ENCODE results near the gene KCNQ1OT1.

KCNQ1OT1 gene

GRCh38 chr11:2713661-2714462 is 14.1 kb upstream of the KCNQ1OT1 start:
- no peak for TF ChIP-seq CTCF (conservative IDR thresholded peaks at IDR 0.05; ENCODE audit: low read depth, low read length)
- H3K4me3 ChIP-seq (ENCODE audit: low read depth, low read length), result no peak overlapping the region
- DNase-seq (ENCODE audit: low read depth), result no peak

DNA sequence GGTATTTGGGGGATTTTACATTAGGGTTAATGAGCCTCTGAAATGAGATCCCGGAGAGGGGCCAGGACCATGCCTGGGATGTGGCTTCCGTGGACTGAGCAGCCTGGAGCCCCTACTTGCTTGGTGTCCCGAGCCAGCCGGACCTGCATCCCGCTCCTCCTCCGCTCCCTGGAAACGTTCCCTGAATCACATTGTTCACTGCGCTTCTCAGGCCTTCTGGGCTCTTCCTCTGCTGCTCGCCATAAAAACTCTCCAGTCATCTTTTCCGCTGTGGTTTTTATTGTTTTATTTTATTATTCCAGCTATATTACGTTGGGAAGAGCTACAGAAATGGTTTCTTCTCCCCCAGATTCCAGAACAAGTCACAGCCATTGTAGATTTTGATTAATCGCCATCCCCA is 13.3 kb upstream of the KCNQ1OT1 start:
- DNase-seq (ENCODE audit: low read depth), result no peak
- no peak for TF ChIP-seq CTCF (conservative IDR thresholded peaks at IDR 0.05; ENCODE audit: low read depth, low read length)
- no peak overlapping the region for H3K4me3 ChIP-seq (ENCODE audit: low read depth, low read length)

DNA sequence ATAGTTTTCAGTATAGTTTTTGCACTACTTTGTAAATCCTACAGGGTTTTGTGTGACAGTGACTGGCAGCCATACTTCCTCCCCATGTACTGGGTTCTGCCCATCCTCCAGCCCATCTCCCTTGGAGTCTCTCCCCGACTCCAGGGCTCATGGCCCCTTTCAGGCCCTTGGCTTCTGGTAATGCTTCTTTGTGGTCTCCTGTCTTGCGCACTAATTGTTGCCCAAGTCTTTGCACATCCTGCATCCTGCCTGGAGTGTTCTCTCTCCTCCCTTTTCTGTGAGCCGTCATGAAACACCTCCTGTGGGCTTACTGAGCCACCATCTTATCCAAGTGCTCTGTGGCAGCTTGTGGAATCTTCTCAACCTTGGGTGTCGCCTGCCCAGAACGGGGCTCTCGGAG is 11.4 kb upstream of the KCNQ1OT1 start:
- no peak for TF ChIP-seq CTCF (conservative IDR thresholded peaks at IDR 0.05; ENCODE audit: low read depth, low read length)
- no peak for DNase-seq (ENCODE audit: low read depth)

GRCh38 chr11:2709429-2709828 is 9.6 kb upstream of the KCNQ1OT1 start:
- no peak for TF ChIP-seq CTCF (conservative IDR thresholded peaks at IDR 0.05; ENCODE audit: low read depth, low read length)
- peak overlapping the region; percentile 20 for H3K4me3 ChIP-seq (ENCODE audit: low read depth, low read length)
- DNase-seq (ENCODE audit: low read depth), result peak; percentile 94

More for the DNA sequence above, 11.4 kb upstream of the KCNQ1OT1 start:
- H3K4me3 ChIP-seq (ENCODE audit: low read depth, low read length), result no peak overlapping the region

DNA sequence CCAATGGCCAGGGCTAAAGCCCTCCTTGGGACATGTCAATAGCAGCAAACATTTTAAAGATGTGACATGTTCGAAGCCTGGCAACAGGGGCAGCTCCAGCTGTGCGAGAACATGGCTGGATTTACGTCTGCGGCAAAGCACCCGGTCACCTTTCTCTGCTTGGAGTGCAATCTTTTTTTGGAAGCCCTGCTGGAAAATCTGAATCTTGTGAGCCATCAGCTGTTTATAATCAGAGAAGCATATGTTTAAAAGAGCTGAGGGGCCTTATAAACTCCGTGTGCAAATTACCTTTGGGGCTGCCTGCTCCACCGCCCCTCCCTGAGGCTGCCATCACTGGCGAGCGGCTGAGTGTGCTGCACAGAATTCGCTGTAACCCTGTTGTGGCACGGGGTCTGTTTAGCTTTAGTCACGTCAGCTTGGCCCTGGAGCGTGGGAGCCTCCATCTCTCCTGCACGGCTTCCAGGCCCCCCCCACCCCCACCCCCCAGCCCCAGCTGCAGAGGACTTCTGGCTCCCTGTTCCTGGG is 9.0 kb upstream of the KCNQ1OT1 start:
- TF ChIP-seq CTCF (conservative IDR thresholded peaks at IDR 0.05; ENCODE audit: low read depth, low read length), result no peak
- peak; percentile 76 for DNase-seq (ENCODE audit: low read depth)
- peak overlapping the region; percentile 20 for H3K4me3 ChIP-seq (ENCODE audit: low read depth, low read length)

GRCh38 chr11:2708151-2708581 is 8.4 kb upstream of the KCNQ1OT1 start:
- H3K4me3 ChIP-seq (ENCODE audit: low read depth, low read length), result no peak overlapping the region
- DNase-seq (ENCODE audit: low read depth), result peak; percentile 35
- no peak for TF ChIP-seq CTCF (conservative IDR thresholded peaks at IDR 0.05; ENCODE audit: low read depth, low read length)

DNA sequence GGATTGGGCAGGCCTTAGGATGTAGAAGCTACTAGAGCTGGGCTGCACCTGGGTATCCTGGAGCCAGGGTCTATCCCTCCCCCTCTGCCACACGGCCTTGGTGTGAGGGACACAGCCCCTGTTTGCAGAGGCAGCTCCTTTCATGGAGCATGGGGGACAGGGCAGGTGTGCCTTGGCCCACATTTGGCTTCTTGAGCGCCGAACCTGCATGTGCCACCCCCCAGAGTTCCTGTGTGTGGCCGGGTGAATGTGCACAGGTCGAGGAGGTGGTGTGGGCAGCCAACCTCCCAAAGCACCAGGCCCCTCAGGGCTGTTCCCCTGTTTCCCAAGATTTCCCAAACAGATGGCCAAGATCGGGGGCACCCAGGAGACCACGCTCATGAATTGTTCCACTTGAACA is 7.9 kb upstream of the KCNQ1OT1 start:
- no peak for DNase-seq (ENCODE audit: low read depth)
- H3K4me3 ChIP-seq (ENCODE audit: low read depth, low read length), result no peak overlapping the region
- TF ChIP-seq CTCF (conservative IDR thresholded peaks at IDR 0.05; ENCODE audit: low read depth, low read length), result no peak
